GM13977 (cell line): ENCODE results near the gene CAMTA1.

Experiments
- DNase-seq: peaks from one replicate; pipeline ENCODE4 v3.0.0; 2012; ENCODE audit warnings: low spot score
- CTCF ChIP-seq: IDR thresholded peaks from 2 replicates; pipeline ENCODE4 v1.5.1; 2012; ENCODE audit warnings: mild to moderate bottlenecking, control low read depth; ENCODE audit not compliant: insufficient read depth; ENCODE audit errors: extremely low read depth, missing control alignments
- in situ Hi-C: fragments of 300-500 bp; cut with MboI; formaldehyde crosslinking; loops from one replicate; pipeline ENCODE4 v1.12.0; 2022; ENCODE audit warnings: low sequenced_read_pairs, low pct_unique_long_range_greater_than_20kb, mixed read lengths, inconsistent platforms; ENCODE audit not compliant: unreplicated experiment

The CAMTA1 gene

GRCh38 chr1:7642418-7642704, 857.1 kb downstream of the CAMTA1 start:
- DNase-seq = no peak
- in situ Hi-C loops = no loop called here
- TF ChIP-seq CTCF = no peak

- no peak for TF ChIP-seq CTCF
- in situ Hi-C loops = no loop called here
- DNase-seq = no peak
These were observed 857.7 kb downstream of the CAMTA1 start for GRCh38 chr1:7642781-7643529.

GRCh38 chr1:7643530-7643929, 858.3 kb downstream of the CAMTA1 start:
- in situ Hi-C loops = no loop called here
- DNase-seq = no peak

GRCh38 chr1:7644086-7644485, 858.8 kb downstream of the CAMTA1 start:
- DNase-seq = no peak
- in situ Hi-C loops = no loop called here
- TF ChIP-seq CTCF = no peak

More at GRCh38 chr1:7643530-7643929, 858.3 kb downstream of the CAMTA1 start:
- no peak for TF ChIP-seq CTCF

- DNase-seq = no peak
- TF ChIP-seq CTCF = no peak
- in situ Hi-C loops = no loop called here
These were observed 859.9 kb downstream of the CAMTA1 start for GRCh38 chr1:7644961-7645750.

GRCh38 chr1:7645751-7646048, 860.4 kb downstream of the CAMTA1 start:
- TF ChIP-seq CTCF = no peak
- DNase-seq = no peak
- in situ Hi-C loops = no loop called here
